OCI-LY3 (cell line): Measurements from ENCODE around the gene TOX3.

ENCODE experiments used
- H2AFZ ChIP-seq: fragments of 200-600, 300-600 bp; shearing (Covaris generic); 2 replicates; pipeline ENCODE4 v1.6.0; 2014; ENCODE audit warnings: antibody characterized with exemption, low read depth, low read length
- H3K27ac ChIP-seq: fragments of 200-600, 300-600 bp; sonication (generic); 2 replicates; pipeline ENCODE4 v1.5.1; 2014; ENCODE audit warnings: mild to moderate bottlenecking, low read length, moderate library complexity, mixed read lengths
- H3K27me3 ChIP-seq: fragments of 200-600, 300-600 bp; sonication (generic); 2 replicates; pipeline ENCODE4 v1.6.1; 2014; ENCODE audit warnings: low read depth, low read length, mixed read lengths
- H3K36me3 ChIP-seq: fragments of 200-600, 300-600 bp; sonication (generic); replicated peaks from 2 replicates; pipeline ENCODE3; 2014; ENCODE audit warnings: low read depth, low read length, mixed read lengths
- H3K4me1 ChIP-seq: fragments of 300-600, 200-600 bp; sonication (generic); 2 replicates; pipeline ENCODE4 v1.6.1; 2014; ENCODE audit warnings: low read length, mixed read lengths
- H3K4me2 ChIP-seq: fragments of 200-600, 300-600 bp; sonication (generic); 2 replicates; pipeline ENCODE4 v1.6.1; 2014; ENCODE audit warnings: low read length, mixed read lengths
- H3K4me3 ChIP-seq: fragments of 300-600, 200-600 bp; sonication (generic); 2 replicates; pipeline ENCODE4 v1.5.1; 2014; ENCODE audit warnings: antibody characterized with exemption, mild to moderate bottlenecking, low read length, moderate library complexity
- H3K79me2 ChIP-seq: fragments of 300-600, 200-600 bp; shearing (Covaris generic); 2 replicates; pipeline ENCODE4 v1.6.1; 2014; ENCODE audit warnings: mild to moderate bottlenecking, low read length, mixed read lengths
- H3K9ac ChIP-seq: fragments of 300-600, 200-600 bp; shearing (Covaris generic); 2 replicates; pipeline ENCODE4 v1.6.0; 2014; ENCODE audit warnings: mild to moderate bottlenecking, low read length, moderate library complexity
- H3K9me3 ChIP-seq: fragments of 200-600, 300-600 bp; shearing (Covaris generic); 2 replicates; pipeline ENCODE4 v1.6.1; 2014; ENCODE audit warnings: low read length, mixed read lengths; ENCODE audit not compliant: insufficient read depth
- H4K20me1 ChIP-seq: fragments of 200-600, 300-600 bp; sonication (generic); 2 replicates; pipeline ENCODE4 v1.6.1; 2016; ENCODE audit warnings: low read length, mixed read lengths; ENCODE audit not compliant: insufficient read depth
- CTCF ChIP-seq: fragments of 200-600, 300-600 bp; sonication (generic); IDR thresholded peaks from 2 replicates; pipeline ENCODE4 v1.5.1; 2014; ENCODE audit warnings: antibody characterized with exemption, low read length, low read depth
- EZH2phosphoT487 ChIP-seq: fragments of 200-600 bp; shearing (Covaris generic); IDR thresholded peaks from 2 replicates; pipeline ENCODE4 v1.6.1; 2018; ENCODE audit warnings: antibody characterized with exemption, mixed run types, low read depth

The TOX3 gene

GRCh38 chr16:52562770-52563169 is 15.8 kb upstream of the TOX3 start:
- Histone ChIP-seq H3K4me2 (no peak overlapping the region), H3K27me3 (no peaks in the 10 kb centered on the region), H3K36me3 (no peaks in the 10 kb centered on the region), H3K79me2 (no peaks in the 10 kb centered on the region), H3K9me3 (no peaks in the 10 kb centered on the region), H3K4me1 (no peaks in the 10 kb centered on the region), H3K27ac (no peak overlapping the region), H3K4me3 (no peak overlapping the region), H4K20me1 (no peaks in the 10 kb centered on the region), H3K9ac (no peak overlapping the region), H2AFZ (no peak overlapping the region)
- no peak for TF ChIP-seq CTCF
- TF ChIP-seq EZH2phosphoT487 = no peak

DNA sequence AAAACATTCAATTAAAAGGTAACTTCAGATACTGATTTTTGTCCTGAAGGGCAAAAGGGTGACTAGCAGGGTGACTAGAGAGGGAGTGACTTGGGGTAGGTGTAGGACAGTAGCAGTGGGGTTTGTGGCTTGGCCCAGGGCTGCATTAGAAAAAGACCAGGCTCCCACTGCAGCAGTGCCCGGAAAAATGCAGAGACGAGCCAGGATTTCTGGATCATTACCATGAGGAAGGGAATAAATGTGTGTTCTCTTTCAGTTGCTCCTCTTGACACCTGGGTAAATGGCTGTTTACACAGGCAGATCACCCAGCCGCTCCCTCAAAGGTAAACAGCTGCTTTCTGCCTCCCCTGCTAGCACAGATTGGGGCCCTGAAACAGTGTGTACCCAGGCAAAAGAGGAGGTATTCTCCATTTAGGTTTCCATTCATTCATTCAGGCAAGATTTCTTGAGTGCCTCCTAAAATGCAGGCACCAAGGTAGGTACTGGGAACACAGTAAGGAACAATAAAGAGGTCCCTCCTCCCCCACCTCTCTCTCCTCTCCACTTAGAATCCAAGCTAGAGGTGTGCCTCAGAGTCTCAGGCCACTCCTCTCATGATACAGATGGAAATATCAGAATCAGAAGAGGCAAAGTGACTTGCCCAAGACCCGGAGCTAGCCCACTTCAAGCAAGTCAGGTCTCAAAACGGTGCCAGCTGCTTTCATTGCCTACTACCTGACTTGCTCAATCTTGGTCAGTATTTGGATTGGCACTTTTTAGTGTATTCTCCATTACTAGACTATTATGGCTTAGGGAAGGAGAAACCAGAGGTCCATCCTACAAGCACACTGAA is 15.2 kb upstream of the TOX3 start:
- no peaks in the 10 kb centered on the region for H3K79me2 ChIP-seq
- no peaks in the 10 kb centered on the region for H4K20me1 ChIP-seq
- no peaks in the 10 kb centered on the region for H3K9me3 ChIP-seq
- TF ChIP-seq CTCF = no peak
- no peak overlapping the region for H3K4me3 ChIP-seq
- no peak overlapping the region for H2AFZ ChIP-seq
- H3K4me2 ChIP-seq = no peak overlapping the region
- no peak overlapping the region for H3K27ac ChIP-seq
- no peaks in the 10 kb centered on the region for H3K36me3 ChIP-seq
- no peaks in the 10 kb centered on the region for H3K27me3 ChIP-seq
- H3K4me1 ChIP-seq = no peaks in the 10 kb centered on the region
- no peak overlapping the region for H3K9ac ChIP-seq

- no peak overlapping the region for H3K9ac ChIP-seq
- H3K27ac ChIP-seq = no peak overlapping the region
- TF ChIP-seq EZH2phosphoT487 = no peak
- no peak for TF ChIP-seq CTCF
- H3K27me3 ChIP-seq = no peaks in the 10 kb centered on the region; the same call in 1 of the 2 replicates
- no peaks in the 10 kb centered on the region for H4K20me1 ChIP-seq
- no peaks in the 10 kb centered on the region for H3K9me3 ChIP-seq
- no peaks in the 10 kb centered on the region for H3K79me2 ChIP-seq
- H3K4me3 ChIP-seq = no peak overlapping the region
- no peaks in the 10 kb centered on the region for H3K36me3 ChIP-seq
- no peak overlapping the region for H3K4me2 ChIP-seq
- H2AFZ ChIP-seq = no peak overlapping the region
- no peaks in the 10 kb centered on the region for H3K4me1 ChIP-seq
Observed at GRCh38 chr16:52558448-52558847, 11.5 kb upstream of the TOX3 start.

DNA sequence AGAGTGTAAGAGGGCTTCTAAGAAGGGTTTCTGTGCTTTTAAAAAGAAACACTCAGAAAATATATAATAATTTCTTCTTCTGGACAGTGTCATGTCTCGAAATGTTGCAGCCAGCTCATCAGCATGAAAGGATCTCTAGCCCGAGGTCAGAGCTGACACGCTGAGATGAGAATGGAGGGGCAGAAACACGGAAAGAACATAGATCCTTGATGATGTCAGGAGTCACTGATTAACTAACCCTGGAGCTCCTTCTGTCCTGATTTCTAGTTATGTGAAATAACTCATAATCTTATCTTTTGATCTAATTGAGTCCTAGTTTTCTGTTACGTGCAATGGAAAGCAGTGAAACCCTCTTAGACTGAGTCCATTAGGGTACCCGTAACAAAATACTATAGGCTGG is 10.3 kb upstream of the TOX3 start:
- no peaks in the 10 kb centered on the region; the same call in 1 of the 2 replicates for H3K27me3 ChIP-seq
- no peak overlapping the region for H3K4me3 ChIP-seq
- H3K4me2 ChIP-seq = no peak overlapping the region
- no peaks in the 10 kb centered on the region for H3K9me3 ChIP-seq
- no peak overlapping the region for H3K9ac ChIP-seq
- H3K27ac ChIP-seq = no peak overlapping the region
- TF ChIP-seq CTCF (no peak), EZH2phosphoT487 (no peak)
- H4K20me1 ChIP-seq = no peaks in the 10 kb centered on the region
- no peaks in the 10 kb centered on the region for H3K4me1 ChIP-seq
- H3K79me2 ChIP-seq = no peaks in the 10 kb centered on the region
- H3K36me3 ChIP-seq = no peaks in the 10 kb centered on the region
- H2AFZ ChIP-seq = no peak overlapping the region
